Activated T-cell treated with anti-CD3 and anti-CD28 coated beads, Interleukin-2, amount 50 U/mL, for 24 hours (primary cell): ENCODE data around the gene CCDC63.
"Not testable (repeated sequence)": the region's sequence is repeated elsewhere in the genome, so short reads cannot be mapped to it uniquely, and the experiment has no call there.

ENCODE experiments used
- DNase-seq: peaks from one replicate; pipeline ENCODE4 v3.0.0-alpha.2; 2020
- H3K27ac Mint-ChIP-seq: 2 replicates; pipeline ENCODE4 v1.8.0; 2020; ENCODE audit warnings: mild to moderate bottlenecking, mixed read lengths
- H3K27me3 Mint-ChIP-seq: 2 replicates; pipeline ENCODE4 v1.8.0; 2020; ENCODE audit warnings: mixed read lengths
- H3K36me3 Mint-ChIP-seq: 2 replicates; pipeline ENCODE4 v1.8.0; 2020; ENCODE audit warnings: low read depth, mixed read lengths
- H3K4me1 Mint-ChIP-seq: 2 replicates; pipeline ENCODE4 v1.8.0; 2020; ENCODE audit warnings: low read depth, mixed read lengths
- H3K4me3 Mint-ChIP-seq: 2 replicates; pipeline ENCODE4 v1.8.0; 2020; ENCODE audit warnings: mild to moderate bottlenecking, moderate library complexity, mixed read lengths
- H3K9me3 Mint-ChIP-seq: 2 replicates; pipeline ENCODE4 v1.8.0; 2020; ENCODE audit warnings: mixed read lengths

CCDC63 gene

GRCh38 chr12:110856542-110856941 lies 9.8 kb downstream of the CCDC63 start:
- H3K9me3 Mint-ChIP-seq = no peaks in the 10 kb centered on the region
- no peaks in the 10 kb centered on the region for H3K36me3 Mint-ChIP-seq
- peaks cover 21% of the 10 kb centered on the region for H3K27me3 Mint-ChIP-seq

GRCh38 chr12:110857528-110857927 lies 10.7 kb downstream of the CCDC63 start:
- no peak for DNase-seq
- no peaks in the 10 kb centered on the region for H3K9me3 Mint-ChIP-seq
- H3K27ac Mint-ChIP-seq = no peak overlapping the region
- H3K4me3 Mint-ChIP-seq = no peak overlapping the region
- no peaks in the 10 kb centered on the region for H3K36me3 Mint-ChIP-seq
- H3K4me1 Mint-ChIP-seq = peaks cover 7% of the 10 kb centered on the region
- peaks cover 13% of the 10 kb centered on the region for H3K27me3 Mint-ChIP-seq

More at GRCh38 chr12:110856542-110856941, 9.8 kb downstream of the CCDC63 start:
- no peak overlapping the region for H3K27ac Mint-ChIP-seq
- no peak overlapping the region for H3K4me3 Mint-ChIP-seq
- no peak for DNase-seq
- peaks cover 7% of the 10 kb centered on the region for H3K4me1 Mint-ChIP-seq

- not testable (repeated sequence) for H3K36me3 Mint-ChIP-seq, DNase-seq
Observed at GRCh38 chr12:110857954-110858353, 11.2 kb downstream of the CCDC63 start.

GRCh38 chr12:110858848-110859247 lies 12.1 kb downstream of the CCDC63 start:
- no peak overlapping the region for H3K4me3 Mint-ChIP-seq
- no peak for DNase-seq
- no peaks in the 10 kb centered on the region for H3K27me3 Mint-ChIP-seq
- no peaks in the 10 kb centered on the region for H3K36me3 Mint-ChIP-seq
- H3K9me3 Mint-ChIP-seq = no peaks in the 10 kb centered on the region
- H3K27ac Mint-ChIP-seq = no peak overlapping the region
- H3K4me1 Mint-ChIP-seq = peaks cover 7% of the 10 kb centered on the region

More at GRCh38 chr12:110857954-110858353, 11.2 kb downstream of the CCDC63 start:
- not testable (repeated sequence) for H3K4me3 Mint-ChIP-seq, H3K9me3 Mint-ChIP-seq, H3K4me1 Mint-ChIP-seq, H3K27me3 Mint-ChIP-seq, H3K27ac Mint-ChIP-seq

- Mint-ChIP-seq H3K4me1 (peaks cover 7% of the 10 kb centered on the region), H3K4me3 (no peak overlapping the region), H3K27ac (no peak overlapping the region), H3K27me3 (no peaks in the 10 kb centered on the region), H3K9me3 (no peaks in the 10 kb centered on the region), H3K36me3 (no peaks in the 10 kb centered on the region)
- no peak for DNase-seq
Observed at GRCh38 chr12:110860833-110861296, 14.1 kb downstream of the CCDC63 start.

GRCh38 chr12:110861729-110862128 lies 14.9 kb downstream of the CCDC63 start:
- Mint-ChIP-seq H3K27me3 (no peaks in the 10 kb centered on the region), H3K36me3 (no peaks in the 10 kb centered on the region), H3K4me1 (peaks cover 7% of the 10 kb centered on the region), H3K9me3 (no peaks in the 10 kb centered on the region), H3K27ac (no peak overlapping the region), H3K4me3 (no peak overlapping the region)
- no peak for DNase-seq

GRCh38 chr12:110862329-110862728 lies 15.5 kb downstream of the CCDC63 start:
- Mint-ChIP-seq H3K4me3 (no peak overlapping the region), H3K27me3 (no peaks in the 10 kb centered on the region), H3K36me3 (no peaks in the 10 kb centered on the region), H3K27ac (no peak overlapping the region), H3K9me3 (no peaks in the 10 kb centered on the region), H3K4me1 (peaks cover 7% of the 10 kb centered on the region)
- no peak for DNase-seq

GRCh38 chr12:110863161-110863560 lies 16.4 kb downstream of the CCDC63 start:
- no peaks in the 10 kb centered on the region for H3K36me3 Mint-ChIP-seq
- DNase-seq = no peak
- H3K27ac Mint-ChIP-seq = no peak overlapping the region
- peaks cover 7% of the 10 kb centered on the region for H3K4me1 Mint-ChIP-seq
- no peaks in the 10 kb centered on the region for H3K9me3 Mint-ChIP-seq
- H3K4me3 Mint-ChIP-seq = no peak overlapping the region
- no peaks in the 10 kb centered on the region for H3K27me3 Mint-ChIP-seq

- Mint-ChIP-seq H3K4me3 (no peak overlapping the region), H3K27me3 (peaks cover 2% of the 10 kb centered on the region), H3K4me1 (peaks cover 7% of the 10 kb centered on the region), H3K27ac (no peak overlapping the region), H3K9me3 (no peaks in the 10 kb centered on the region), H3K36me3 (no peaks in the 10 kb centered on the region)
- DNase-seq = no peak
Observed at GRCh38 chr12:110865521-110865920, 18.7 kb downstream of the CCDC63 start.

GRCh38 chr12:110869026-110869425 lies 22.2 kb downstream of the CCDC63 start:
- Mint-ChIP-seq H3K36me3 (no peaks in the 10 kb centered on the region), H3K27ac (no peak overlapping the region), H3K9me3 (no peaks in the 10 kb centered on the region), H3K27me3 (peaks cover 9% of the 10 kb centered on the region), H3K4me3 (no peak overlapping the region), H3K4me1 (no peaks in the 10 kb centered on the region)
- DNase-seq = no peak

GRCh38 chr12:110869803-110870202 lies 23.0 kb downstream of the CCDC63 start:
- H3K27me3 Mint-ChIP-seq = peaks cover 9% of the 10 kb centered on the region
- H3K4me1 Mint-ChIP-seq = no peaks in the 10 kb centered on the region
- no peaks in the 10 kb centered on the region for H3K9me3 Mint-ChIP-seq
- H3K36me3 Mint-ChIP-seq = no peaks in the 10 kb centered on the region
- H3K27ac Mint-ChIP-seq = no peak overlapping the region
- no peak for DNase-seq
- H3K4me3 Mint-ChIP-seq = no peak overlapping the region

GRCh38 chr12:110872100-110872499 lies 25.3 kb downstream of the CCDC63 start:
- no peaks in the 10 kb centered on the region for H3K4me1 Mint-ChIP-seq
- no peaks in the 10 kb centered on the region for H3K36me3 Mint-ChIP-seq
- no peak overlapping the region for H3K27ac Mint-ChIP-seq
- H3K27me3 Mint-ChIP-seq = peaks cover 14% of the 10 kb centered on the region
- no peak overlapping the region for H3K4me3 Mint-ChIP-seq
- H3K9me3 Mint-ChIP-seq = no peaks in the 10 kb centered on the region
- no peak for DNase-seq

- H3K27ac Mint-ChIP-seq = no peak overlapping the region
- H3K9me3 Mint-ChIP-seq = no peaks in the 10 kb centered on the region
- H3K36me3 Mint-ChIP-seq = no peaks in the 10 kb centered on the region
- H3K4me3 Mint-ChIP-seq = no peak overlapping the region
- no peaks in the 10 kb centered on the region for H3K4me1 Mint-ChIP-seq
- peaks cover 17% of the 10 kb centered on the region for H3K27me3 Mint-ChIP-seq
- DNase-seq = no peak
Observed at GRCh38 chr12:110874351-110874750, 27.6 kb downstream of the CCDC63 start.

- Mint-ChIP-seq H3K9me3 (no peaks in the 10 kb centered on the region), H3K27ac (no peak overlapping the region), H3K4me1 (no peaks in the 10 kb centered on the region), H3K36me3 (no peaks in the 10 kb centered on the region), H3K4me3 (no peak overlapping the region), H3K27me3 (peaks cover 17% of the 10 kb centered on the region)
- no peak for DNase-seq
Observed at GRCh38 chr12:110874781-110875180, 28.0 kb downstream of the CCDC63 start.

- Mint-ChIP-seq H3K4me1 (no peaks in the 10 kb centered on the region), H3K27me3 (peaks cover 3% of the 10 kb centered on the region), H3K9me3 (no peaks in the 10 kb centered on the region), H3K27ac (no peak overlapping the region), H3K36me3 (no peaks in the 10 kb centered on the region), H3K4me3 (no peak overlapping the region)
- DNase-seq = no peak
Observed at GRCh38 chr12:110880651-110881050, 33.9 kb downstream of the CCDC63 start.

- Mint-ChIP-seq H3K27me3 (no peaks in the 10 kb centered on the region), H3K27ac (no peak overlapping the region), H3K36me3 (no peaks in the 10 kb centered on the region), H3K4me3 (no peak overlapping the region), H3K9me3 (no peaks in the 10 kb centered on the region), H3K4me1 (peaks cover 8% of the 10 kb centered on the region)
- DNase-seq = no peak
Observed at GRCh38 chr12:110883251-110883650, 36.5 kb downstream of the CCDC63 start.
